SK-N-SH (cell line): Measurements from ENCODE around the gene EFCAB8. TPM values are rescaled to one million over a fixed set of nuclear protein-coding genes. Genes with fewer than 3 reads are reported as not detected.

Source experiments
- CTCF ChIA-PET: fragments of 300-600, 350-600 bp; formaldehyde crosslinking; extraction: SDS; loops from one replicate; lab custom pipeline; 2021; lab: Yijun Ruan, JAX
- POLR2A ChIA-PET: fragments of 350-600 bp; sonication (Branson Sonifier 250); formaldehyde crosslinking; extraction: SDS; loops from one replicate; lab custom pipeline; 2020; ENCODE audit warnings: antibody characterized with exemption, inconsistent platforms; lab: Yijun Ruan, JAX
- DNase-seq: peaks from one replicate; pipeline ENCODE4 v3.0.0; 2012
- H2AFZ ChIP-seq: fragments of 200-600 bp; sonication (generic); 2 replicates; pipeline ENCODE4 v1.8.1; 2016; ENCODE audit warnings: antibody characterized with exemption, mild to moderate bottlenecking, low read depth
- H3F3A ChIP-seq: fragments of 200-600 bp; sonication (generic); replicated peaks from 2 replicates; pipeline ENCODE3; 2016; ENCODE audit warnings: antibody characterized with exemption, mild to moderate bottlenecking; ENCODE audit not compliant: insufficient read depth
- H3K27ac ChIP-seq, 2 experiments: fragments of 200-500 bp in 1 of 2; fragments of 200-600 bp in 1 of 2; sonication (Bioruptor generic) in 1 of 2; sonication (generic), shearing (Covaris generic) in 1 of 2; 2 replicates each; pipeline versions ENCODE4 v1.5.1 to v1.6.1; 2014 to 2016; ENCODE audit warnings: low read depth in 2 of 2, inconsistent platforms in 1 of 2, low read length in 1 of 2, mild to moderate bottlenecking in 1 of 2, mixed read lengths in 1 of 2
- H3K27me3 ChIP-seq: fragments of 200-600 bp; sonication (generic), shearing (Covaris generic); 2 replicates; pipeline ENCODE4 v1.6.1; 2016; ENCODE audit warnings: mixed run types; ENCODE audit not compliant: insufficient read depth
- H3K36me3 ChIP-seq, 2 experiments: fragments of 200-500 bp in 1 of 2; fragments of 200-600 bp in 1 of 2; sonication (Bioruptor generic) in 1 of 2; sonication (generic) in 1 of 2; replicated peaks in 1 of 2; 2 replicates each; pipeline versions ENCODE3 to v1.5.1; 2014 to 2016; ENCODE audit warnings: low read length in 1 of 2, mild to moderate bottlenecking in 1 of 2; ENCODE audit not compliant: insufficient read depth in 2 of 2, control insufficient read depth in 1 of 2
- H3K4me1 ChIP-seq, 2 experiments: fragments of 200-500 bp in 1 of 2; fragments of 200-600 bp in 1 of 2; sonication (Bioruptor generic) in 1 of 2; sonication (generic), shearing (Covaris generic) in 1 of 2; 2 replicates each; pipeline versions ENCODE4 v1.5.1 to v1.6.1; 2014 to 2016; ENCODE audit warnings: low read depth in 1 of 2, low read length in 1 of 2, mixed run types in 1 of 2; ENCODE audit not compliant: insufficient read depth in 2 of 2, control insufficient read depth in 1 of 2
- H3K4me2 ChIP-seq: fragments of 200-600 bp; sonication (generic), shearing (Covaris generic); 2 replicates; pipeline ENCODE4 v1.6.1; 2017; ENCODE audit warnings: mixed run types
- H3K4me3 ChIP-seq, 2 experiments: fragments of 200-500 bp in 1 of 2; fragments of 200-600 bp in 1 of 2; sonication (Bioruptor generic) in 1 of 2; sonication (generic), shearing (Covaris generic) in 1 of 2; 2 replicates each; pipeline versions ENCODE4 v1.5.1 to v1.8.1; 2014 to 2016; ENCODE audit warnings: low read depth in 2 of 2, inconsistent platforms in 1 of 2, low read length in 1 of 2, mild to moderate bottlenecking in 1 of 2, mixed read lengths in 1 of 2, moderate library complexity in 1 of 2
- H3K79me2 ChIP-seq: fragments of 200-600 bp; sonication (generic); 2 replicates; pipeline ENCODE4 v1.8.1; 2017; ENCODE audit warnings: mild to moderate bottlenecking; ENCODE audit not compliant: insufficient read depth
- H3K9ac ChIP-seq: fragments of 200-600 bp; sonication (generic); 2 replicates; pipeline ENCODE4 v1.6.1; 2017; ENCODE audit warnings: mixed run types
- H3K9me2 ChIP-seq: fragments of 200-600 bp; sonication (generic); 2 replicates; pipeline ENCODE4 v1.6.1; 2017; ENCODE audit warnings: mixed run types
- H3K9me3 ChIP-seq: fragments of 200-600 bp; sonication (generic); 2 replicates; pipeline ENCODE4 v1.6.1; 2017; ENCODE audit warnings: mixed run types, mild to moderate bottlenecking, moderate library complexity
- H4K20me1 ChIP-seq: fragments of 200-600 bp; sonication (generic); 2 replicates; pipeline ENCODE4 v1.6.1; 2017; ENCODE audit warnings: mild to moderate bottlenecking, mixed run types; ENCODE audit not compliant: insufficient read depth
- CHD2 ChIP-seq: fragments of 150-350 bp; IDR thresholded peaks from 2 replicates; pipeline ENCODE4 v1.6.1; 2018; ENCODE audit warnings: low read length; ENCODE audit not compliant: partially characterized antibody
- FOXJ3 ChIP-seq: sonication (generic); formaldehyde crosslinking; IDR thresholded peaks from 2 replicates; pipeline ENCODE4 v1.5.1; 2020; ENCODE audit warnings: mild to moderate bottlenecking, missing genetic modification reagents
- FOXM1 ChIP-seq: IDR thresholded peaks from 2 replicates; pipeline ENCODE4 v1.4.0; 2012; ENCODE audit warnings: low read depth, mild to moderate bottlenecking
- JUND ChIP-seq: IDR thresholded peaks from 2 replicates; pipeline ENCODE4 v1.4.0; 2012
- MEF2A ChIP-seq: IDR thresholded peaks from 2 replicates; pipeline ENCODE4 v1.4.0; 2012; ENCODE audit warnings: low read depth, borderline replicate concordance
- NFIC ChIP-seq: IDR thresholded peaks from 2 replicates; pipeline ENCODE4 v1.4.0; 2012; ENCODE audit warnings: borderline replicate concordance
- RCOR1 ChIP-seq: fragments of 150-350 bp; IDR thresholded peaks from 2 replicates; pipeline ENCODE4 v1.6.1; 2017; ENCODE audit warnings: antibody characterized with exemption, low read length
- TCF12 ChIP-seq: IDR thresholded peaks from 2 replicates; pipeline ENCODE4 v1.4.0; 2012
- WGBS: methylation state at CpG from one replicate; pipeline ENCODE4 v1.1.6; 2017; ENCODE audit warnings: low lambda C conversion rate; 5-methylcytosine and 5-hydroxymethylcytosine counted together
- polyA plus RNA-seq, 3 experiments: library from polyadenylated mRNA; depleted of rRNA; stranded (reverse); fragments of >200 nt; gene quantifications; 2 replicates each; pipeline ENCODE4 v1.2.3, GENCODE V29; 2012
- TF ChIP-seq, protein P1 (sequence below): IDR thresholded peaks from 2 replicates; pipeline ENCODE4; 2012
- TF ChIP-seq, protein P2 (sequence below): IDR thresholded peaks from 2 replicates; pipeline ENCODE4 v1.4.0; 2012; ENCODE audit warnings: low read depth, borderline replicate concordance
- TF ChIP-seq, protein P3 (sequence below): fragments of 150-350 bp; IDR thresholded peaks from 2 replicates; pipeline ENCODE4 v1.6.1; 2016; ENCODE audit warnings: mild to moderate bottlenecking, low read depth, low read length
- TF ChIP-seq, protein P4 (sequence below): fragments of 200-600 bp; sonication (generic); IDR thresholded peaks from 2 replicates; pipeline ENCODE4 v1.6.1; 2017; ENCODE audit warnings: antibody characterized with exemption, mild to moderate bottlenecking, moderate library complexity

Gene EFCAB8
- polyA plus RNA-seq, 1 of the 3 experiments (the other 2 are of a cell fraction) = not detected

DNA sequence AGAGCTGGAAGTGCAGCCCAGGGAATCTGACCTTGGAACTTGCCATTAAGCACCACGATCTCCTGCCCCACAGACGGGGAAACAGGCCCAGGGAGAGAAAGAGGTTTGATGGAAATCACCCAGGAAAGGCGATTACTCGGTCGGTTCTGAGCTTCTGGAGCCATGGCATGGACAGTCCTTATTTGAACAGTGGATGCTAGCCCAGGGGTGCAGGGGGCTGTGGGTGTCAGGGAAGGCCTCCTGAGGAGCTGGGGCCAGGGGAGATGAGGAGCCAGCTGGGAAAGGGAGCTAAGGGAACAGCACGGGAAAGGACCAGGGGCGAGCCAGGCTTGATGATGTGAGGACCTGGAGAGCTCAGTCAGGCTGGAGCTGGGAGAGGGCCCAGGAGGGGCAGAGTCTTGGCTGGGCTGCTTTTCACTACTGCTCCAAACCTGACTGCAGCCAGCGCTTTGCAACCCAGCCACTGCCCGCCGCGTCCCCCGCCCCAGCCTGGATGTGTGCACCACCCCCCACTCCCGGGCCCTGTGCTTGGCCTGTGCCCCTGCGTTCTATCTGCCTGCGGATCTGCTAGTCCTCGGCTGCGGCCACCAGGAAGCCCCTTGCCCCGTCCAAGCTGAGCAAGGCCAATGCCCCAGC, 127.7 kb downstream of the EFCAB8 start:
- Histone ChIP-seq H3K4me3 (no peak overlapping the region), H3F3A (no peaks in the 10 kb centered on the region), H4K20me1 (no peaks in the 10 kb centered on the region), H2AFZ (no peak overlapping the region), H3K4me1 (peaks cover 0 to 3% of the 10 kb centered on the region in 2 experiments; a peak in 1 of 4 replicates), H3K9ac (no peak overlapping the region), H3K36me3 (no peaks in the 10 kb centered on the region), H3K9me3 (no peaks in the 10 kb centered on the region), H3K27ac (no peak overlapping the region), H3K4me2 (no peak overlapping the region), H3K79me2 (no peaks in the 10 kb centered on the region), H3K27me3 (no peaks in the 10 kb centered on the region; the same call in 1 of the 2 replicates), H3K9me2 (no peaks in the 10 kb centered on the region)
- WGBS = 42% methylated on average over 11 of the region's 18 CpGs
- POLR2A ChIA-PET = no interaction called here
- no peak for DNase-seq
- TF ChIP-seq CHD2 (no peak), JUND (no peak), RCOR1 (no peak)
- TF ChIP-seq, protein P1, sequence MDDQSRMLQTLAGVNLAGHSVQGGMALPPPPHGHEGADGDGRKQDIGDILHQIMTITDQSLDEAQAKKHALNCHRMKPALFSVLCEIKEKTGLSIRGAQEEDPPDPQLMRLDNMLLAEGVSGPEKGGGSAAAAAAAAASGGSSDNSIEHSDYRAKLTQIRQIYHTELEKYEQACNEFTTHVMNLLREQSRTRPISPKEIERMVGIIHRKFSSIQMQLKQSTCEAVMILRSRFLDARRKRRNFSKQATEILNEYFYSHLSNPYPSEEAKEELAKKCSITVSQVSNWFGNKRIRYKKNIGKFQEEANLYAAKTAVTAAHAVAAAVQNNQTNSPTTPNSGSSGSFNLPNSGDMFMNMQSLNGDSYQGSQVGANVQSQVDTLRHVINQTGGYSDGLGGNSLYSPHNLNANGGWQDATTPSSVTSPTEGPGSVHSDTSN = no peak
- TF ChIP-seq, protein P2, sequence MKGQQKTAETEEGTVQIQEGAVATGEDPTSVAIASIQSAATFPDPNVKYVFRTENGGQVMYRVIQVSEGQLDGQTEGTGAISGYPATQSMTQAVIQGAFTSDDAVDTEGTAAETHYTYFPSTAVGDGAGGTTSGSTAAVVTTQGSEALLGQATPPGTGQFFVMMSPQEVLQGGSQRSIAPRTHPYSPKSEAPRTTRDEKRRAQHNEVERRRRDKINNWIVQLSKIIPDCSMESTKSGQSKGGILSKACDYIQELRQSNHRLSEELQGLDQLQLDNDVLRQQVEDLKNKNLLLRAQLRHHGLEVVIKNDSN = no peak
- CTCF ChIA-PET = interaction anchor here (1.6 to 1.9 kb wide), 2 partner anchors 9 to 84 kb away, joined by 4 to 5 read pairs; no protein-coding TSS in a partner anchor

DNA sequence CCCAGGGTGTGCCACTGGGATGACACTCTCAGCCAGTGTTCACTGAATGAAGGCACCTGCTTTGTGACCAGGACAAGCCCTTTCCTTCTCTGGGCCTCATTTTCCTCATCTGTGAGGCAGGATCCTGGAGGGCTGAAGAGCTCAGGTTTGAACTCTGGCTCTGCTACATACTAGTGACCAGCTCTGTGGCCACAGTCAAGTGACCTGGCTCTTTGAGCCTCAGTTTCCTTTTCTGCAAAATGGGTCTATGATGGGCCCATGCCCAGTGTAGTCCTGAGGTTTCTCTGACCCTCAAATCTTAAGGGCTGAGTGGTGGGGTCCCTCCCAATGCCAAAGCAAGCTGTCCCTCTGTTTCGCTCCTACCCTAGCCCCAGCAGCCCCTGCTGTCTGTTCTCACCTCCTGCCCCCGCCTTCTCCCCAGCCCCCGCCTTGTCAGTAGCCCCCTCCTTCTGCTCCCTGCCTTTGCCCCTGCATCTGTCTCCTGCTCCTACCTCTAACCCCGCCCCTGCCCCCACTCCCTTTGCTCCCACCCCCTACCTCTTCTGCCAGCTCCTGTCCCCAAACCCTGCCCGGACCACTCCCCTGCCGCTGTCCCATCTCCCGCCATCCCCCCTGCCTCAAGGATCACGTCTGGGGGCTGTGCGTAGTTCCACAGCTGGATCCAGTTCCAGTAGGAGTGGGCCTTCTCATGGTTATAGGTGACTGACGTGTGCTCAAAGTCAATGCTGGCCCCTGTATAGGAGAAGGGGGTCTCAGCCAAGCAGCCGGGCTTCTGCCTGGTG, 128.5 kb downstream of the EFCAB8 start:
- no peak overlapping the region for H2AFZ ChIP-seq
- no peak for TF ChIP-seq JUND
- TF ChIP-seq, protein P3, sequence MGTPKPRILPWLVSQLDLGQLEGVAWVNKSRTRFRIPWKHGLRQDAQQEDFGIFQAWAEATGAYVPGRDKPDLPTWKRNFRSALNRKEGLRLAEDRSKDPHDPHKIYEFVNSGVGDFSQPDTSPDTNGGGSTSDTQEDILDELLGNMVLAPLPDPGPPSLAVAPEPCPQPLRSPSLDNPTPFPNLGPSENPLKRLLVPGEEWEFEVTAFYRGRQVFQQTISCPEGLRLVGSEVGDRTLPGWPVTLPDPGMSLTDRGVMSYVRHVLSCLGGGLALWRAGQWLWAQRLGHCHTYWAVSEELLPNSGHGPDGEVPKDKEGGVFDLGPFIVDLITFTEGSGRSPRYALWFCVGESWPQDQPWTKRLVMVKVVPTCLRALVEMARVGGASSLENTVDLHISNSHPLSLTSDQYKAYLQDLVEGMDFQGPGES = no peak
- no peak for TF ChIP-seq TCF12
- TF ChIP-seq, protein P1 = no peak
- TF ChIP-seq, protein P4, sequence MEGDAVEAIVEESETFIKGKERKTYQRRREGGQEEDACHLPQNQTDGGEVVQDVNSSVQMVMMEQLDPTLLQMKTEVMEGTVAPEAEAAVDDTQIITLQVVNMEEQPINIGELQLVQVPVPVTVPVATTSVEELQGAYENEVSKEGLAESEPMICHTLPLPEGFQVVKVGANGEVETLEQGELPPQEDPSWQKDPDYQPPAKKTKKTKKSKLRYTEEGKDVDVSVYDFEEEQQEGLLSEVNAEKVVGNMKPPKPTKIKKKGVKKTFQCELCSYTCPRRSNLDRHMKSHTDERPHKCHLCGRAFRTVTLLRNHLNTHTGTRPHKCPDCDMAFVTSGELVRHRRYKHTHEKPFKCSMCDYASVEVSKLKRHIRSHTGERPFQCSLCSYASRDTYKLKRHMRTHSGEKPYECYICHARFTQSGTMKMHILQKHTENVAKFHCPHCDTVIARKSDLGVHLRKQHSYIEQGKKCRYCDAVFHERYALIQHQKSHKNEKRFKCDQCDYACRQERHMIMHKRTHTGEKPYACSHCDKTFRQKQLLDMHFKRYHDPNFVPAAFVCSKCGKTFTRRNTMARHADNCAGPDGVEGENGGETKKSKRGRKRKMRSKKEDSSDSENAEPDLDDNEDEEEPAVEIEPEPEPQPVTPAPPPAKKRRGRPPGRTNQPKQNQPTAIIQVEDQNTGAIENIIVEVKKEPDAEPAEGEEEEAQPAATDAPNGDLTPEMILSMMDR = no peak
- TF ChIP-seq NFIC = no peak
- TF ChIP-seq FOXM1 = no peak
- TF ChIP-seq FOXJ3 (CRISPR knock-in tag) = no peak
- no peak for TF ChIP-seq MEF2A
- TF ChIP-seq, all 33 proteins: peak for 0
- H3K4me3 ChIP-seq = no peak overlapping the region
- H3K4me2 ChIP-seq = no peak overlapping the region
- ChIA-PET CTCF (interaction anchor here (0.8 to 1.9 kb wide), 3 partner anchors 8 to 103 kb away, joined by 3 to 5 read pairs (median 4); no protein-coding TSS in a partner anchor), POLR2A (no interaction called here)
- no peak overlapping the region for H3K27ac ChIP-seq
- no peaks in the 10 kb centered on the region for H3K9me2 ChIP-seq
- H3K9me3 ChIP-seq = no peaks in the 10 kb centered on the region
- no peak overlapping the region for H3K9ac ChIP-seq
- H3K27me3 ChIP-seq = no peaks in the 10 kb centered on the region; the same call in 1 of the 2 replicates
- no peaks in the 10 kb centered on the region for H3K36me3 ChIP-seq
- no peaks in the 10 kb centered on the region for H4K20me1 ChIP-seq
- no peaks in the 10 kb centered on the region for H3F3A ChIP-seq
- DNase-seq = no peak
- no peaks in the 10 kb centered on the region for H3K79me2 ChIP-seq
- WGBS = 58% methylated on average over 9 of the region's 11 CpGs
- peaks cover 0 to 3% of the 10 kb centered on the region in 2 experiments; a peak in 1 of 4 replicates for H3K4me1 ChIP-seq
